NCI-H2029 (cell line): ENCODE data around the gene SPRR2F.

ENCODE experiments used
- DNase-seq: peaks from one replicate; lab custom pipeline; 2025; lab: John Stamatoyannopoulos, UW

SPRR2F gene

GRCh38 chr1:153072806-153073726 is 40.2 kb downstream of the SPRR2F start:
- DNase-seq, result no peak

GRCh38 chr1:153071511-153071910 is 41.8 kb downstream of the SPRR2F start, which contains the start of gene SPRR2B:
SPRR2B (minus strand) TSS chr1:153071611; CDS start chr1:153070839, 772 bp downstream.
- DNase-seq, result no peak

- no peak for DNase-seq
These were observed 43.1 kb downstream of the SPRR2F start for GRCh38 chr1:153070243-153070642.
